Suprapubic skin (tissue), 4 donors: ENCODE data around the gene APPBP2.

Source experiments
- EP300 ChIP-seq: sonication (generic); formaldehyde crosslinking; IDR thresholded peaks from one replicate; pipeline ENCODE4 v1.6.1; 2017; ENCODE audit warnings: antibody characterized with exemption
- POLR2A ChIP-seq, 2 donors: fragments of 450-650 bp; IDR thresholded peaks; one replicate each; pipeline ENCODE4 v1.6.1; 2017; ENCODE audit warnings: antibody characterized with exemption in 2 of 2, mild to moderate bottlenecking in 2 of 2, moderate library complexity in 2 of 2
- POLR2AphosphoS5 ChIP-seq, 3 donors: sonication (generic); formaldehyde crosslinking; IDR thresholded peaks; one replicate each; pipeline ENCODE4 v1.6.1; 2017; ENCODE audit warnings: antibody characterized with exemption in 3 of 3
- TF ChIP-seq, protein P1 (sequence below), 2 donors: fragments of 200-600 bp in 1 of 2; fragments of 450-650 bp in 1 of 2; sonication (generic) in 1 of 2; IDR thresholded peaks; one replicate each; pipeline ENCODE4 v1.5.1; 2016 to 2019; ENCODE audit warnings: antibody characterized with exemption in 2 of 2, mild to moderate bottlenecking in 1 of 2, moderate library complexity in 1 of 2

DNA sequence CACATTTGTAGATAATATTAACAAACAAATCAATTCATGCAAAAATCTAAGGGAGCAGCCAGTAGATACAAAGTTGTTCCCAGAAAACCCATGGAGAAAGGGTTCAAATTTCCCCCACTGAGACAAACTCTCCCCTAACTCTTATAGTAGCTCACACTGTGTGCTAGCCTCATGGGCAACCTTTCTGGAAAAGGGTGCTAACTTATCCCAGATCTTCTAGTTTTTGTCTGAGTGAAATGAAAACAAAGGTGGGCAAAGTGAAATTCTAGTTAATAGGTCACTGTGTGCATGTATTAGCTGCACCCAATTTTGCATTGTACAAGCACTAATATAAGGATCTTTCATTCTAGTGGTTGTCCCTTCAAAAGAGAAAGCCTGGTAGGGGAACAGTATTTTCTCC lies 124.2 kb downstream of the APPBP2 start:
- TF ChIP-seq, protein P1, sequence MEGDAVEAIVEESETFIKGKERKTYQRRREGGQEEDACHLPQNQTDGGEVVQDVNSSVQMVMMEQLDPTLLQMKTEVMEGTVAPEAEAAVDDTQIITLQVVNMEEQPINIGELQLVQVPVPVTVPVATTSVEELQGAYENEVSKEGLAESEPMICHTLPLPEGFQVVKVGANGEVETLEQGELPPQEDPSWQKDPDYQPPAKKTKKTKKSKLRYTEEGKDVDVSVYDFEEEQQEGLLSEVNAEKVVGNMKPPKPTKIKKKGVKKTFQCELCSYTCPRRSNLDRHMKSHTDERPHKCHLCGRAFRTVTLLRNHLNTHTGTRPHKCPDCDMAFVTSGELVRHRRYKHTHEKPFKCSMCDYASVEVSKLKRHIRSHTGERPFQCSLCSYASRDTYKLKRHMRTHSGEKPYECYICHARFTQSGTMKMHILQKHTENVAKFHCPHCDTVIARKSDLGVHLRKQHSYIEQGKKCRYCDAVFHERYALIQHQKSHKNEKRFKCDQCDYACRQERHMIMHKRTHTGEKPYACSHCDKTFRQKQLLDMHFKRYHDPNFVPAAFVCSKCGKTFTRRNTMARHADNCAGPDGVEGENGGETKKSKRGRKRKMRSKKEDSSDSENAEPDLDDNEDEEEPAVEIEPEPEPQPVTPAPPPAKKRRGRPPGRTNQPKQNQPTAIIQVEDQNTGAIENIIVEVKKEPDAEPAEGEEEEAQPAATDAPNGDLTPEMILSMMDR (IDR thresholded peaks at IDR 0.05), result no peak
- TF ChIP-seq EP300 (no peak), POLR2AphosphoS5 (IDR thresholded peaks at IDR 0.05) (no peak), POLR2A (IDR thresholded peaks at IDR 0.05) (no peak)
